Adrenal gland (tissue), 12 donors: ENCODE measurements around the gene ENPP1. TPM values are rescaled to one million over a fixed set of nuclear protein-coding genes. Genes with fewer than 3 reads are reported as not detected.

Experiments
- DNase-seq, 7 donors: peaks; one replicate each; pipeline ENCODE4 v3.0.0-alpha.2; 2019 to 2020
- H3K27ac ChIP-seq, 5 donors: fragments of 200-600 bp; sonication (generic) in 4 of 5; 1 replicate in 3 of 5; 2 replicates in 2 of 5; pipeline versions ENCODE4 v1.5.1 to v1.8.0; 2016 to 2020; ENCODE audit warnings: mild to moderate bottlenecking in 1 of 5
- H3K27me3 ChIP-seq: fragments of 200-600 bp; 2 replicates; pipeline ENCODE4 v1.8.0; 2021
- H3K36me3 ChIP-seq, 2 donors: fragments of 200-600 bp; replicated peaks in 1 of 2; 1 replicate in 1 of 2; 2 replicates in 1 of 2; pipeline versions ENCODE4 v1.5.1 to v1.8.0; 2018 to 2022
- H3K4me1 ChIP-seq, 2 donors: fragments of 200-600 bp; replicated peaks in 1 of 2; 1 replicate in 1 of 2; 2 replicates in 1 of 2; pipeline versions ENCODE4 v1.5.1 to v1.8.0; 2018 to 2021
- H3K4me3 ChIP-seq, 4 donors: fragments of 200-600 bp; sonication (generic) in 3 of 4; one replicate each; pipeline ENCODE4 v1.5.1; 2016 to 2018
- H3K9me3 ChIP-seq, 3 donors: fragments of 200-600 bp; sonication (generic) in 1 of 3; replicated peaks in 1 of 3; 1 replicate in 2 of 3; 2 replicates in 1 of 3; pipeline versions ENCODE4 v1.5.1 to v1.8.0; 2016 to 2021
- POLR2A ChIP-seq, 2 donors: fragments of 450-650 bp; IDR thresholded peaks; one replicate each; pipeline ENCODE4 v1.6.1; 2017; ENCODE audit warnings: antibody characterized with exemption in 2 of 2, mild to moderate bottlenecking in 2 of 2, moderate library complexity in 1 of 2
- WGBS, 4 donors: extraction: QIAGEN DNeasy Blood & Tissue Kit in 2 of 4; methylation state at CpG; one replicate each; pipeline versions ENCODE4 v1.1.5 to v1.1.7; 2013 to 2017; 5-methylcytosine and 5-hydroxymethylcytosine counted together
- intact Hi-C, 2 donors: fragments of 100-400 bp; cut with DNase I; formaldehyde crosslinking; loops; one replicate each; pipeline versions ENCODE4 v1.14.1 to v1.15.0; 2022 to 2023
- polyA plus RNA-seq, 3 donors: library from polyadenylated mRNA; stranded (reverse); fragments of 200-250 nt in 2 of 3; fragments of 350-450 nt in 1 of 3; fragmentation: Illumina TruSeq in 1 of 3; extraction: RNeasy Lipid Tissue Mini Kit (QIAGEN cat#74804) in 1 of 3; gene quantifications; one replicate each; pipeline ENCODE4 v1.2.3, GENCODE V29; 2013 to 2014
- total RNA-seq, 9 donors: library from RNA; depleted of rRNA in 4 of 9; stranded (reverse); fragments of >200 nt in 4 of 9; fragments of 120-200 nt in 1 of 9; fragmentation: NEBNext Ultra II Directional in 1 of 9; extraction: Animal tissue kit (Norgen Biotek cat#: 25700) in 1 of 9; gene quantifications; one replicate each; pipeline versions ENCODE4 v1.1.0 to v1.2.4, GENCODE V29; 2013 to 2023
- TF ChIP-seq, protein P1 (sequence below), 6 experiments: fragments of 450-650 bp in 4 of 6; fragments of 200-600 bp in 2 of 6; sonication (generic) in 1 of 6; IDR thresholded peaks; 1 replicate in 5 of 6; 2 replicates in 1 of 6; pipeline versions ENCODE4 v1.5.1 to v1.8.0; 2016 to 2021; ENCODE audit warnings: antibody characterized with exemption in 6 of 6, mild to moderate bottlenecking in 2 of 6, moderate library complexity in 1 of 6
- donor health status: healthy with polysubstance abuse.
- donor health status: Bipolar disorder and iron deficiency.
- donor health status: DM: yes; HTN: yes; CAD: no.
- donor health status: DM: no; HTN: no; CAD: no.
- donor health status: DM: no; HTN: no; CAD: no.
- donor health status: DM: yes; HTN: yes; CAD: no.

ENPP1 gene
- total and polyA plus RNA-seq, 12 donors, result 2.1 to 44.7 (median 9.5) TPM

DNA sequence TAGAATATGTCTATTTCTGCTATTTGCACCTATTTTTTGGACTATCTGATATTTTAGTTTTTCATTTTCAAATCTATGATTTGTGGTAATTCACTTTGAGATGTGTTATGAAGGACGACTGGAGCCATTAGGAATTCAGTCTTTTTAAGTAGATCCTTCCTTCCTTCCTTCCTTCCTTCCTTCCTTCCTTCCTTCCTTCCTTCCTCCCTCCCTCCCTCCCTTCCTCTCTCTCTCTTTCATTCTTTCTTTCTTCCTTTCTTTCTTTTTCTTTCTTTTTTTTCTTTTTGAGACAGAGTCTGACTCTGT, 46.1 kb upstream of the ENPP1 start:
- DNase-seq, result no peak
- Histone ChIP-seq H3K9me3 (no peaks in the 10 kb centered on the region), H3K36me3 (no peaks in the 10 kb centered on the region), H3K4me1 (no peaks in the 10 kb centered on the region), H3K4me3 (no peak overlapping the region), H3K27me3 (no peaks in the 10 kb centered on the region), H3K27ac (no peak overlapping the region)
- no peak for TF ChIP-seq POLR2A (IDR thresholded peaks at IDR 0.05)
- TF ChIP-seq, protein P1, sequence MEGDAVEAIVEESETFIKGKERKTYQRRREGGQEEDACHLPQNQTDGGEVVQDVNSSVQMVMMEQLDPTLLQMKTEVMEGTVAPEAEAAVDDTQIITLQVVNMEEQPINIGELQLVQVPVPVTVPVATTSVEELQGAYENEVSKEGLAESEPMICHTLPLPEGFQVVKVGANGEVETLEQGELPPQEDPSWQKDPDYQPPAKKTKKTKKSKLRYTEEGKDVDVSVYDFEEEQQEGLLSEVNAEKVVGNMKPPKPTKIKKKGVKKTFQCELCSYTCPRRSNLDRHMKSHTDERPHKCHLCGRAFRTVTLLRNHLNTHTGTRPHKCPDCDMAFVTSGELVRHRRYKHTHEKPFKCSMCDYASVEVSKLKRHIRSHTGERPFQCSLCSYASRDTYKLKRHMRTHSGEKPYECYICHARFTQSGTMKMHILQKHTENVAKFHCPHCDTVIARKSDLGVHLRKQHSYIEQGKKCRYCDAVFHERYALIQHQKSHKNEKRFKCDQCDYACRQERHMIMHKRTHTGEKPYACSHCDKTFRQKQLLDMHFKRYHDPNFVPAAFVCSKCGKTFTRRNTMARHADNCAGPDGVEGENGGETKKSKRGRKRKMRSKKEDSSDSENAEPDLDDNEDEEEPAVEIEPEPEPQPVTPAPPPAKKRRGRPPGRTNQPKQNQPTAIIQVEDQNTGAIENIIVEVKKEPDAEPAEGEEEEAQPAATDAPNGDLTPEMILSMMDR (IDR thresholded peaks at IDR 0.05), result no peak
- intact Hi-C loops, result no loop called here
- 64 to 79% (median 73%) methylated on average over 1 of the region's 1 CpG for WGBS, 4 donors

DNA sequence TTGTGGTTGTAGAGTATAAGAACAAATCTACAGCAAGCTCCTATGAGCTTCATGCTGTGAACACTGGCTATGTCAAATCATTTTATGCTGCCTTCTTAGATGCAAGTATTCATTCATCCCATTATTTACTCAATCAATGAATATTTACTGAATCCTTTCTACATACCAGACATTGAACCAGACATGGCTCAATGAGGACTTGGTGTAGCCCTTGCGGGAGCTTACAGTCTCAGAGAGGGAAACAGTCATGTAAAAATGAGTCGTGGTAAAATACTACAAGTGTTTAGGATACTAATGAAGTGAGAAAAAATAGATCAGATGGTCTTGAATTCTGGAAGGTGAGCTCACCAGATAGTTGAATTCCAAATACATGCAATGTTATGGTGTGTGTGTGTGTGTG, 44.8 kb upstream of the ENPP1 start:
- intact Hi-C loops, result no loop called here
- no peaks in the 10 kb centered on the region for H3K27me3 ChIP-seq
- no peak for DNase-seq
- no peak overlapping the region for H3K4me3 ChIP-seq
- WGBS, 4 donors, result 79 to 86% (median 85%) methylated on average over 2 of the region's 2 CpGs
- no peak for TF ChIP-seq POLR2A (IDR thresholded peaks at IDR 0.05)
- TF ChIP-seq, protein P1 (IDR thresholded peaks at IDR 0.05), result no peak
- no peaks in the 10 kb centered on the region for H3K9me3 ChIP-seq
- H3K27ac ChIP-seq, result no peak overlapping the region
- H3K36me3 ChIP-seq, result no peaks in the 10 kb centered on the region
- no peaks in the 10 kb centered on the region for H3K4me1 ChIP-seq

DNA sequence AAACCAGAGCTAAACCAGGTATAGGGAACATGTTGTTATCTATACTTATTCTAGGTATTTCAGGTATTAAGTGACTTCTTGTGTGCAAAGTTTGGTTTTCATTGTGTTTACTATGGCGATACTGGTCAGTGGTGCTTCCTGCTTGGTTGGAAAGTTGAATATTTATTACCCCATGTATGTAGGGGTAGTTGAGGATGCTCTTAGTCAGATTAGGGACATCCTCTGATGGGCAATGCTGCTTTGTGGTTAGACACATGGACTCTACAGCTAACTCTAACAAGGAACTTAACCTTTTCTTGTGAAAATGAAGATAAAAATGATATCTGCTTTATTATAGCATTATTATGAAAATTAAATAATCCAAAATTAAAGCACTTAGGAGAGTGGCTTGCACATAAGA, 44.1 kb upstream of the ENPP1 start:
- Histone ChIP-seq H3K9me3 (no peaks in the 10 kb centered on the region), H3K4me1 (no peaks in the 10 kb centered on the region), H3K27ac (no peak overlapping the region), H3K36me3 (no peaks in the 10 kb centered on the region), H3K27me3 (no peaks in the 10 kb centered on the region), H3K4me3 (no peak overlapping the region)
- TF ChIP-seq, protein P1 (IDR thresholded peaks at IDR 0.05), result no peak
- no peak for TF ChIP-seq POLR2A (IDR thresholded peaks at IDR 0.05)
- intact Hi-C loops, result no loop called here
- WGBS, 4 donors, result 47 to 100% (median 56%) methylated on average over 1 of the region's 1 CpG
- no peak for DNase-seq

DNA sequence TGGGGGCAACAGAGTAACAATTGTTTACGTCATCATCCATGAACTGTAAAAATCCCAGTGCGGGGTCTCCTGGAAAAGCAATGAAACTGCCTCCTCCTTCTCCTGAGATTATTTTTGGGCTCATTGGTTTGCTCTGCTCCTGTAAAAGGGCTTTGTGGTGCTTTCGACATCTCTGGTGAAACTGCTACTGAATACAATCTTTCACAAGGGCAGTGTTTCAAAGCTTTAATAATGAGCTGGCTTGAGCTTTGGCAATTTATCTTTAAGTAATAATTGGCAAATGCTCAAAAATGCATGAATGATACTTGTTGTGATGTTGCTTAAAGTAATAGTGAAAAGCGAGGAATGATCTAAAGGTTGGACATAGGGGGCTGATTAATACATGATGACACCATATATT, 43.5 kb upstream of the ENPP1 start:
- DNase-seq, result no peak
- intact Hi-C loops, result no loop called here
- no peaks in the 10 kb centered on the region for H3K36me3 ChIP-seq
- H3K4me1 ChIP-seq, result no peaks in the 10 kb centered on the region
- no peak overlapping the region for H3K4me3 ChIP-seq
- TF ChIP-seq, protein P1 (IDR thresholded peaks at IDR 0.05), result no peak
- no peak for TF ChIP-seq POLR2A (IDR thresholded peaks at IDR 0.05)
- H3K9me3 ChIP-seq, result no peaks in the 10 kb centered on the region
- no peaks in the 10 kb centered on the region for H3K27me3 ChIP-seq
- no peak overlapping the region for H3K27ac ChIP-seq
- 78 to 83% (median 80%) methylated on average over 4 of the region's 4 CpGs for WGBS, 4 donors
